PC-9 (cell line): Measurements from ENCODE around the gene TCTA.

Source experiments
- CTCF ChIP-seq: fragments of 200-600 bp; sonication (generic); conservative IDR thresholded peaks from 2 replicates; pipeline ENCODE4 v1.6.1; 2017; ENCODE audit warnings: mixed run types, antibody characterized with exemption, mild to moderate bottlenecking, moderate library complexity
- EZH2 ChIP-seq: fragments of 200-600 bp; sonication (generic); IDR thresholded peaks from 2 replicates; pipeline ENCODE4 v1.8.0; 2017; ENCODE audit warnings: antibody characterized with exemption, low read depth

GRCh38 chr3:49362561-49362960 is 49.7 kb upstream of the TCTA start:
- TF ChIP-seq CTCF (no peak), EZH2 (no peak)
